Right hindlimb (tissue), 1 donor: ENCODE data around the gene SEC16A.
"Not testable (repeated sequence)": the region's sequence is repeated elsewhere in the genome, so short reads cannot be mapped to it uniquely, and the experiment has no call there.

Experiments used
- DNase-seq: peaks from one replicate; pipeline ENCODE4 v3.0.0-alpha.2; 2018

Gene SEC16A

DNA sequence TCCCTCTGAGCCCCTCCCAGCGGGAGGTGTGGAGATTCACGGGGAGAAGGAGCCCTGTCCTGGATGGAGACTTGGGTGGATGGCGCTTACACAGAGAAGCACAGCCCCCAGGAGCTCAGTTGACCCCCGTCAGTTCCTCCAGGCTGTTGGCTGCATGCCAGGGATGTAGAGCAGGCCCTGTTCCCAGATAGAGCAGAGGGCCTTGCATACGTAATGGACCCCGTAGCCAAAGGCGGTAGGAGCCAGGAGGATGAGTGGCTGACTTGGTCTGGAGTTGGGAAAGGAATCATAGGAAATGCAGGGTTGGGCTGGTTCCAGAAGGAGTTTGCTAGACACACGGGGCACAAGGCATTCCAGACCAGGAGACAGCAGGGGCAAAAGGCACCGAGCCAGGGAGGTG, 69.9 kb downstream of the SEC16A start:
- no peak for DNase-seq

DNA sequence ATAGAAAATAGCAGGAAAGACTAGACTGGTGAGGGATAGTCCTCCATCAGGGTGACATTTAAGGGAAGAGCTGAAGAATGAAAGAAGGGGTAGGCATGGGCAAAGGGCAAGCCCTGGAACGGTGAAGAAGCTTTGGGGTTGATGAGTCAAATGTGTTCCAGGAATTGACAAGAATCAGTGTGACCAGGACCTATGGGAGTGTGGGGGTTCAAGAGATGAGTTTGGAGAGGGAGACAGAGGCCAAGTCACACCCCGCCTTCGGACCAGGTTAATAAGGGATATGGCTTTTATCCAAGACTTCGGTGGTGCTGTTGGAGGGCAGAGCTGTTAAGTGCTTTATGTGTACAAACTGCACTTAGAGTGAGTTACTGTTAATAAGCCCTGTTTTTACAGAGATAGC, 71.5 kb downstream of the SEC16A start:
- no peak for DNase-seq

DNA sequence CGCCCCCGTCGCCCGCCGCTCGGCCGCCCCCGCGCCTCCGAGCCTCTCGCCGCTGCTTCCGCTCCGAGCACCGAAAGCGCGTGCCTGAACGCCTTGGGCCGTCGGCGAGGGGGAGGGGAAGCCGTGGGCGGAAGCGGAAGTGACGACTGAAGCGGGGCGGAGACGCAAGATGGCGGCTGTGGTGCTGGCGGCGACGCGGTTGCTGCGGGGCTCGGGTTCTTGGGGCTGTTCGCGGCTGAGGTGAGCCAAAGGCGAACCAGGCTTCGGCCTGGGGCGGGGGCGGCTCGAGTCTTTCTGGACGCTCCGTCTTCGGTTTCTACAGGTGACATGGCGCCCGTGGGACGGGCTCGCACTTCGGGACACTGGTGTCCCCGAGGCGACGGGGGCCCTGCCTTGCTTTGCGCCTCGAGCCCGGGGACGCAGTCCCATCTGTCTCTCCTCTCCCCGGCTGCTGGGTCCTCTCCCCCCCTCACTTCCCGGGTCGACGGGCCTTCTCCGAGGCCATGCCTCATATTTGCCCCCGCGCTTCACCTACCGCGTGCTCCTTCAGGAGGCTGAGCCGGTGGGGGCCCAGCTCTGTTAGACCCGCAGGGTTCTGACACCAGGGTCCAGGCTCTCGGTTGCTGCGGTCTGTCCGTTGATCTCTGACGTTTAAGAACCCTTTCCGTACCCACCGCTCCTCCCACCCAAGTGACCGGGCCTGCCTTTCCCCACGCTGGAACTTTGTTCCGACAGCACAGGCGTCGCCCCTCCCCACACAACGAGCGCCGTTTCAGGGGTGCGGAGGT, 72.1 kb downstream of the SEC16A start, which contains the start of the genes ENTR1 and PMPCA:
Gene ENTR1, minus strand, starts transcription at position 115 of the 788 bp plus-strand sequence. CDS start 217 bp downstream, outside the sequence.
Gene PMPCA, plus strand, starts transcription at position 159 of the 788 bp plus-strand sequence. Its CDS starts 11 bp downstream, at position 170.
- peak; percentile 94 for DNase-seq

DNA sequence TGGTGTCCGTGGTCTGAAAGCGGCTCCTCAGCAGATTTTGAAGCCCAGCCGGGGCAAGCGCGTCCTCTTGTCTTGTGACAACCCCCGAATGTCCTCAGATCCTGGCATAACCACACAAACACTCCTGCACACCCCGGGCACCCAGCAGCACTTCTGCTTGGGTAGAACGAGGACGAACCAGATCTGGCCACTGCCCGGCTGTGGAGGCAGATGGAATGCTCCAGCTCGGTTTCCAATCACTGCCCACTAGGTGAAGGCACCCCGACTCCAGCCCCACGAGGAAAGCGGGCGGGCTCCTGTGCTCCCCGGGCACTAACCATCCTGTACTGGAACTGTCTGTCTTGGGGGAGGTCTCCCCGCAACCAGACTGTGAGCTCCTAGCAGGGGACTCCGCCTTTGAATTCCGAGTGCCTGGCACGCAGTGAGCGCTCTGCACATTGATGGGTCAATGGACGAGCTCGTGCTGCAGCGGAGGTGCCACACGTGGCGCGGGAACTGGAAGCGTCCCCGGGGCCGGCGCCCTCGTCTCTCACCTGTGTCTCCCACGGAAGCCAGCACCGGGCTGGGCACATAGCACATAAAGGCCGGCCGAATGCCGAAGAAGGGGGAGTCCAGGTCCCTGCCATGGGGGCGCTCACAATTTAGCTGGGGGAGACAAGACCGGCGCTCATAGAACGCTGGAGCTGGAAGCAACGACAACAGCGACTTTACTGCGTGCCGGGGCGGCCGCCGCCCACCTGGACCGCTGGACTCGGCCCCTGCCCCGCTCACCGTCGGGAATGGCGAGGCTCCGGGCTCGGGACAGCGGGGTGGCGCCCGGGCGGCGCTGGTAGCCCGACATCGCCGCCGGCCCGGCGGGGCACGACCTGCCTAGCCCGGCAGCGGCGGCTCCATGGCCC, 73.0 kb downstream of the SEC16A start:
- DNase-seq = no peak

DNA sequence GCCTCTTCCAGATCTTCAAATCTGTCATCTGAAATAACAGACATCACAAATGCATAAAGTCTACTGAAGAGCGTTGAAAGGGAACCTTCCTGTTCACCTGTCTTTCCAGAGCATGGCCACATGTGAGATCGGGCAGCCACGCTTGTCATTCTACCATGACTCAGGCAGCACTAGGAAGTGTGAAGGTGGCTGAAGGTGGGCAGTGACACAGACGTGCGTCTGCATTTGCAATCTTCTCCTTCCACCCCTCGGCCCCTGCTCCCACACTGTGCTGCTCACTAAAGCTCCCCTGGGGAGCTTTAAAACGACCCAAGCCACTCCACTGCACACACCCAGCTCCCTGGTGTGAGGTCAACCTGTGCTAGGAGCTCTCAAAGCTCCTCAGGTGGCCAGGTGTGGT, 74.9 kb downstream of the SEC16A start:
- DNase-seq = no peak

DNA sequence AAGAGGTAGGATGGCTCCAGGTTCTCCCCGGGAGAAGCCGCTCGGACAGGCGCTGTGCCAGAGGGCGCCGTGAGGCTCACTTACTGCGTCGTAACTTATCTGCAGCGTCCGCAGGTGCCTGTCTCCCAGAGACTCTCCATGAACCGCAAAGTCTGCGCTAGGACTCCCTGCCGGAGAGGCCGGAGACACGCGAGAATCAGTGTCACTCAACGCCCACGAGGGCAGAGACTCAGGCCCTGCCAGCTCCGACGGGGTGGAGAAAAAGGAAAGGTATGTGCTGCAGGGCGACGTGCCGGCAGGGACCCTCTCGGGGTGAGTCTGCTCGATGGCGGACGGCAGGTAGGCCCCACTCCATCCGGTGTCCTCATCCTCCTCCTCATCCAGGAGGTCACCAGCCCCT, 75.8 kb downstream of the SEC16A start:
- DNase-seq = not testable (repeated sequence)

DNA sequence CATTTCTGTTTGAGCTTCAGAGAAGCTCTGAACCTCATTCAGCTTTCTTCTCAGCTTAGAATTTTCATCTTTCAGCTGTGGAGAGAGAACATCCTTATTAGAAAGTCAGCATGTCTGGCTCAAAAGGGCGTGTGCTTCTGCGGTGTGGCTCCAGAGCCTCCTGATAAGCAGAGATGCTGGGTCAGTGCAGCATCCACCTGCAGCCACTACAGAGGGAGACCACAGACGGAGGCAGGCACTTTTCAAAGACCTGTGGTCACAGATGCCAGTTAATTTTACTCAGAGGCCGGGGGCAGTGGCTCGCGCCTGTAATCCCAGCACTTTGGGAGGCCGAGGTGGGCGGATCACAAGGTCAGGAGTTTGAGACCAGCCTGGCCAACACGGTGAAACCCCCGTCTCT, 76.9 kb downstream of the SEC16A start:
- not testable (repeated sequence) for DNase-seq

DNA sequence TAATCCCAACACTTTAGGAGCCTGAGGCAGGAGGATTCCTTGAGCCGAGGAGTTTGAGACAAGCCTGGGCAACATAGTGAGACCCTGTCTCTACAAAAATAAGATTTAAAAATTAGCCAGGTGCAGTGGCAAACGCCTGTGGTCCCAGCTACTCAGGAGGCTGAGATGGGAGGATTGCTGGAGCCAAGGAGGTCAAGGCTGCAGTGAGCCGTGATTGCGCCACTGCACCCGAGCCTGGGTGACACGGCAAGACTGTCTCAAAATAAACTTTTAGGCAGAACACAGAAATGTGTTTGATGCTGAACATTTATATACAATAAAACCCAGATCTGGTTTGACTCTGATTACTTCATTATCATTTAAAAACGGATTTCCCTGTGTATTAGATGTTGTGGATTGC, 77.4 kb downstream of the SEC16A start:
- no peak for DNase-seq

DNA sequence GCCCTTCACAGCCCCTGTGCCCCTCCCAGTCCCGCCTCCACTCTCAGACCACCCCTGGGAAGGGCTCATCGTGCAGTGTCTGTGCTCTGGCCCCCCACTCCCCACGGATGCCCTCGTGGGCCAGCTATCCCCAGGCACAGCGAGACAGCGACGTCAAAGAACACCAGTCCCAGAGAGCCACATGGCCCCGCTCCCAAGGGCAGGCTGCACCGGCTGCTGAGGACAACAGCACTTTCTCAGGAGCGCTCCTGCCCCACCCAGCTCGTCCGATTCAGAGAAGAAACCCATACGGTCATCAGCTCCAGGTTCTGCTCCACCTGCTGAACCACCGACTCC, 78.1 kb downstream of the SEC16A start:
- DNase-seq = no peak

DNA sequence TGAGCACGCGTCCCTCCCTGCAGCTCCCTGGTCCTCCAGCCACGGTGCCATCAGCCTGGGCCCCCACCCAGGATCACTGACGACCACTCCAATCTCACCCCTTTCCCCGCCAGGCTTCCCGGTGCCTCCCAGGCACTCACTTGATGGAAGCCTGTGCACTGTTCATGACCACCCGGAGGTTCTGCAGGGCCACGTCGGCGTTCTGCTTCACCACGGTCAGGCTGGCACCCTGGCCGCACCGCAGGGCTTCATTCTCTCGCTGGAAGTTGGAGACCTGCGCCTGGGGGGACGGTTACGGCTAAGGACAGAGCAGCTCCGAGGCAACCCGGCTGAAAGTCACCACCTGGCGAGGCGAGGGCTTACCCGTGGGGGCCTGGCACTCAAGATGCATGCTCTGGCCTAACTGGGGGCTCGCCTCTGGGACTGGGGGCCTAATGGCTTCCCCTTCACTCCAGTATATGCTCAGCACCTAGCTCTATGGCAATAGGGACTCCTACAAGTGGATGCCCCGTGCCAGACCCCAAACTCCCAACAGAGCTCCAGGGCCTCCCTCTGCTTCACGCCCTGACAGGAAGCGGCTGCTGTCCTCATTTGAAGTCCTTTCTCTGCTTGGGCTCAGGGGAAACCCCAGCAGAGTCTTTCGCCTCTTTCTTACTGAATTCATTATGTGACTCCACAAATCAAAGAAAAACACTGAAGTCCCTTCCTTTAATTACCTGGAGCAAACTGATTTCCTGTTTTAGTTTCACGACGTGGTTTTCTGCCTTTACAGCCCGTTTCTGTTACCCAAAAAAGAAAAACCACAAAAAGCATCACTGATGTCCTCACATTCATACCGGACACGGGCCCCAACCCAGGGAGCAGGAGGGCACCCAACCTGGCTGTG, 78.7 kb downstream of the SEC16A start:
- no peak for DNase-seq

DNA sequence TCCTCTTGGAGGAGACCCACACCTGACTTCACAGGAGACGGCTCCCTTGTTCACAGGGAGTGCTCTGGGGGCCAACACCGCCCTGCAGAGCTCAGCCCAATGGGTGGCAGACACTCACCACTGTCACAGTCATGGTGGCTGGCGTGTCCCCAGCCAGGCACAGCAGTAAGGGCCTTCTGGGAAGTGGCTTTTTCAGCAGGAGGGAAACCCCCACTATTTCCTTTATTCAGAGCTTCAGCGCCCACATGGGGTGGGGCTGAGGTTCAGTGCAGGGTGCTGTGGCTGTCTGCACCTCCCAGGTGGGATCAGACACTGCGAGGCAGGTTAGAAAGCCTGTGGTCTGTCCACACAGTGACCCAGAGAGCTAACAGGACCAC, 79.3 kb downstream of the SEC16A start:
- no peak for DNase-seq

DNA sequence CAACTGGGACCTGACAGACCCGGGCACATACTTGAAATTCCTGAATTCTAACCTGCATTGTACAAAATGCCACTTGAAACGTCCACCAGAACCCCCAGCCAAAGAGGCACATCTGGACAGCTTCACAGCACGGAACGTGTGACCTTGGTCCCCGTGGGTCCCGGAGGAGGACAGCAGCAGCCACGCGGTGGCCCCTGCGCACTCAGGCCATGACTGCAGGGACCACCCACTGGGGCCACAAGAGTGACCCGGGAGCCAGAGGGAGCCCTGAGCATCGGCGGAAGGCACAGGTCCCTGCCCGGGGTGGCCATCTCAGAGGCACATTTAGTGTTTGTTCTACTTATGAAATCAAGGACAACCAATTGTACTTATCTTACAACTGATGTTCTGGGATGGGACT, 80.8 kb downstream of the SEC16A start:
- DNase-seq = no peak

DNA sequence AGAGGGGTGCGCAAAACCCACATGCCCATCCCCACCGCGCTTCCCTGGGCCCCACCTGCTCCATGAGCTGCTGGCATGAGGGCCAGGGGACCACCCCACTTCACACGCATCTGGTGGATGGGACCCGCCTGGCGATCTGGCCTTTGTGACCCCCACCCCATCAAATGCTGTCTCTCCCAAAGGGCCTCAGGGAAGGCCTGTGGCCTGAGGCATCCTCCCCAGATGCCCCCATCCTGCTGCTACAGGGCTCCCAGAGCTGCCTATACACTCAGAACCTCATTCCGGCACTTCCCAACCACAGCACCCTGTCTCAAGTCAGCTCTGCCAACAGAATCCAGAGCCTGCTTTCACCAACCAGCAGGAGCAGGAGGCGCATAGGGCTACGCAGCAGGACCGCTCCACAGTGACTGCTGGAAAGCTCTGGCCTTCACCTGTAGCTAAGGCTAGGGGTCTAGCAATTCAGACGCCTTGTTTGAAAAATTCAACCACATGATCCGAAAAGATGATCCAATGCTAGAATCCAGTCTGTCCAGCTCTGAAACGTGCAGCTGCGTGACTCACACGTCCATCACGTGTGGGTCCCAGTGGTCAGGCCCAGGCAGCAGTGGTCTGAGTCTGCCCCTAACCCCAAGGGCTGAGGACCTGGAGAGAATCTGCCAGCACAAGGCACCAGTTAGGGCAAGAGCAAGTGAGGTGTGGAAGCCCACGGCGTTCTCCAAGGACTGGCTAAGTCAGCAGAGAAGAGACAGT, 81.5 kb downstream of the SEC16A start:
- no peak for DNase-seq

DNA sequence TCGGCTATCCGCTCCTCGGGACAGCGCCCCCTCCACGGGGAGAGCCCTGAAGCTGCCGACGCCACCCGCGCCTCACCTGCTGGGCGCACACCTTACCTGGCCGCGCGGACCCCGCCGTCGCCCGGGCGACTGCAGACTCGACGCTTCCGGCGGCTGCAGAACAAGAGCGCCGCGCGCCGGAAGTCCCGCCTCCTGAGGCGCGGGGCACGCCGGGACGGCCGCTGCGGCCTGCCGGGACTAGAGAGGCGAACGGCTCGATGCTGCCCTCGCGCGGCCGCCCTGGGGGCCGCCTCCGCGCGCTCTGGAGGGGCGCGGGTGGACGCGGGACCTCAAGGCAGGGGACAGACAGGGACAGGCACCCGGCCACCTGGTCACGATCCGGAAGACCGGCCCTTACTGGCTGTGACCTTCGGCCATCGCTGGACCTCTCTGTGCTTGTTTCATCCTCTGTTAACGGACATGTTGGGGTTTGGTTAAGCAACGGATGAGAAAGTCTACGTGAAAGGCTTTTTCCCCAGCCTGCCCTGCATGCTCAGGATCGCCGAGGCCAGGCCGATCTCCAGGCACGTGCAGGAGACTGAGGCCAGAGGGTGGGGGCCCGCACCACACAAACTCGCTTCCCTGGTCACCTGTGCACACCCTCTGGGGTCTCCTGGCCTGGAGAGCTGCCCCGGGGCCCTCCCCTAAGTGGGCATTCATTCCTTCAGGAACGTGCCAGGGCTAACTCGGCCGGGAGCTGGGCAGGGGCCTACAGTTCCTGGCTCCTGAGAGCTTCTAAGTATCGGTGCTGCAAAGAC, 82.6 kb downstream of the SEC16A start, which contains the start of gene SNAPC4:
Gene SNAPC4, minus strand, starts transcription at position 133 of the 797 bp plus-strand sequence. CDS start 1,742 bp downstream, outside the sequence.
- DNase-seq = peak; percentile 92

DNA sequence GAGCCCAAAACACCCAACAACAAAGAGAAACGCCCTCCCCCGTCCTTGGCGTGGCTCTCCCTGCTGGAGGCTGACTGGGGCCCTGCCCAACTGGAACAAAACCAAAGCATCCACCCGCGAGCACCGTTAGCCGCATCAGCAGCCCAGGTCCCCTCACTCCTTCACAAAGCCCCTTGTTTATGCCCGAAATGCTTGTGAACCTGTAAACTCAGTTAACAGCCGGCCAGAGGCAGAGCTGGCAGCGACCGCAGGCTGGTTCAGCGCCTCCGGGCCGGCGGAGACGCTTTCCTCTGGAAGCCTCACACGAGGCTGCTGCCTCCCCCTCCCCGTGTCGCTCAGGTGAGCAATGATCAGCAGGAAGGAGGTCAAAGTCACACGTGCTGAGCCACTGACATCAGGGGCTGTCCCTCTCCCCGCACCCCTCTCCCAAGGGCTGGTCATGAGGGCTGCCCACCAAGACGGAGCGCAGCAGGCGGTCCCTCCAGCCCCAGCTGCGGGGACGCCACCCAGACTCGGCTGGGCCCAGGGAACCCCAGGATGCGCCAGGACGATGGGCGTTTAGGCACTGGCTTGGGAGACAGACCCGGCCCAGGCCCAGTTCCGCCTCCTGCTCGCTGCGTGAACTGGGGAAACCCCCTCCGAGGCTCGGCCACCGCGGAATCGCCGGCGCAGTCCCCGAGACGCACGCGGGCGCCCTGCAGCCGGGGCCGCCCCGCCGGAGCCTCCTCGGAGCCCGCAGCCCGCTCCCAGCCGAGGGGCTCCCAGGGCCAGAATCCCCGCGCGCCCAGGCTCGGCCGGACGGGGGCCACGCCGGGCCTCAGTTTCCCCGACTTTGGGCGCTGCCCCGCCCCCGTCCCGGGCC, 83.4 kb downstream of the SEC16A start:
- DNase-seq = no peak

DNA sequence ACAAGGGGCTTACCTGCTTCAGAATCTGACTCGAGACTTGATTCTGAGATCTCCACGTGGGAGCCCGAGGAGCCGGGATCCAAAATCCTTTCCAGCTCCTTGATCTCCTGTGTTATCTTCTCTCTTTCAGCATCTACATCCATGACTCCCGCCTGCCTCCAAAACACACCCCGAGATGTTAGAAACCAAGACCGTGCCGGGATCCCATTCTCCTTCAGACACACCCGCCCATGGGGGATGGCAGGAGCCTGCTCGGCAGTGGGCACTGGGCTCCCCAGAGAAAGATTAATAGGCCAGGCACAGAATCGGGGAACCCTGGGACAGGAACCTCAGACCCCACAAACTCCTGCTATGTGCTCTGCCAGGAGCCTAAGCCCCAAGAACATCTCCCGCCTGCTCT, 84.6 kb downstream of the SEC16A start:
- no peak for DNase-seq

DNA sequence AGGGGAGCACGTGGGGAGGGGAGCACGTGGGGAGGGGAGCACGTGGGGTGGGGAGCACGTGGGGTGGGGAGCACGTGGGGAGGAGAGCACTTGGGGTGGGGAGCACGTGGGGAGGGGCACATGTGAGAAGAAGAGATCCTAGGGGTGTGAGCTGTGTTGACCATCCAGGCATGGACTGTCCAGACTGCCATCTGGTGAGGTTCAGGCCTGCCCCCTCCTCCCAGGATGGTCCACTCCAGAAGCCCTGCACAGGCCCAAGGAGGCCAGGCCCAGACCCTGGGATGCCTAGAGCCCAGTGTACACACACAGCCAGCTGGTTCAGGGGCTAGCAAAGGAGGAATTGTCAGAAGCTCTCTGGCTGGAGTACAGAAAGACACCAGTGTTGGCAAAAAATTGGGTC, 85.2 kb downstream of the SEC16A start:
- no peak for DNase-seq

DNA sequence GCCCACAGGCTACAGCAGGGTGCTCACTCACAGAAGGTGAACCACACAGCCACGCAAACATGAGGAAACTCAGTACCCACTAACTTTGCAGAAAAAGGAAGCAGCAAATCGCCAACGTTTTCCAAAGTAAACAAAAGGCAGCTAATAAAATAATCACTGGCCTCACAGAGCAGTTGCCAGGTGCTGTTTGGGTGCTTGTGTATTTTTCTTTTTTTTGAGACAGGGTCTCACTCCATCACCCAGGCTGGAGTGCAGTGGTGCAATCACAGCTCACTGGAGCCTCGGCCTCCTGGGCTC, 86.7 kb downstream of the SEC16A start:
- no peak for DNase-seq

DNA sequence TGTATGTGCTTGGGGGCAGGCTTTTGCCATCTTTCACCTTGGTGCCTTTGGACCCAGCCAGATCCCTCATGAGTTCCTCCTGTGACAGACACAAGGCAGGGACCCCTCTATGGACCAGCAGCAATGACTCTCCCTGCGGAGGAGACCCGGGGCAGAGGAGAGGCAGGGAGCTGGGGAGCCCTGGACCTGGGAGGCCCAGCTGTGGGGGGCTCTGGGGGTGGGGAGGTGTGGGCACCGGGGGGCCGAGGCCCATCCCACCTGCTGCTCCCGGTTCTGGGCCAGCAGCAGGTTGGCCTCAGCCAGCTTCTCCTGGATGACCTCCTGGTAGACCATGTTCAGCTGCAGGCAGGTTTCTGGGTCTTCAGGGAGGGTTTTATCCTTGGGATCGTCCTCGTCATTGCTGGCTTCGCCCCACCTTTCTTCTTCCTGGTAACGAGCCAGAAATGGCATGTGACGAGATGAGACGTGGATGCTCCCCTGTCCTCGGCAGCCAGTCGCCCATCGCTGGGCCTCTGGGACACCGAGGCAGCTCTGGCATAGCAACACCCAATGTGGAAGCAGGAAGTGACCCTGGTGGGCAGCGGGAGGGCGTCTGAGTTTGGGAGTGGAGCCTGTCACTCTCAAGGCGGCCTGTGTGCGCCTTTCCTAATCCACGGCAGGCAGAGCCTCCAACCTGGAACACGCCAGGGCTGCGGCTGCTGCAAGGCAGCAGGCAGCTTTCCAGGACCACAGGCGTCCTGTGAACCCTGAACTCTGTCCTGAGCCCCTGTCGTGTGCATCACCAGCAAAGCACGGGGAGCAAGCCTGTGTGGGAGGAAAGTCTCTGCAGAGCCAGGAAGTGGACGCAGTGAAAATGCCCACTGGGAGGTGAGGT, 87.3 kb downstream of the SEC16A start:
- DNase-seq = no peak

DNA sequence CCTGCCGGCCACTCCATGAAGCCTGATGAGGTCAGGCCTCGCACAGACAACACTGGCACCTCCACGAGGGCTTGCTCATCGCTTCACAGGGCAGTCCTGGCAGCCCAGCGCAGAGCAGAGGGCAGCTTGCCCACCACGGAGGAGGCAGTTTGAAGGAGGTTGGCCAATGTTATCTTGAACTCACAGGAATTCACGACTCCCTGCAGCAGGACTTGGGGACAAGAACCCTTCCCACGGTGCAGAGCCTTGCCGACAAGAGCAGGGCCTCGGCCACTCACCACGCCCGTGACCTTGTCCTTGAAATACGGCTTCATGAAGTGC, 87.9 kb downstream of the SEC16A start:
- DNase-seq = no peak
